Astrocyte of the cerebellum (primary cell): ENCODE data around the gene KIRREL1.
A peak's percentile ranks its signal among the peaks of the same experiment; 100 is the strongest.

Source experiments
- DNase-seq: peaks from one replicate; pipeline ENCODE4 v3.0.0-alpha.2; 2011; ENCODE audit warnings: low read depth
- H3K4me3 ChIP-seq: 2 replicates; pipeline ENCODE4 v1.5.1; 2011; ENCODE audit warnings: mild to moderate bottlenecking, low read depth, low read length, moderate library complexity
- in situ Hi-C: cut with HindIII; loops from 2 replicates; pipeline ENCODE4 v1.10.0; 2017; ENCODE audit warnings: low sequenced_read_pairs
- TF ChIP-seq, protein P1 (sequence below): IDR thresholded peaks from 2 replicates; pipeline ENCODE4 v1.5.1; 2012; ENCODE audit warnings: low read length, low read depth, moderate library complexity, mild to moderate bottlenecking; ENCODE audit errors: missing control alignments

The KIRREL1 gene

GRCh38 chr1:158043232-158043631 is 49.8 kb downstream of the KIRREL1 start:
- in situ Hi-C loops = no loop called here
- no peak for DNase-seq
- no peak overlapping the region for H3K4me3 ChIP-seq
- TF ChIP-seq, protein P1, sequence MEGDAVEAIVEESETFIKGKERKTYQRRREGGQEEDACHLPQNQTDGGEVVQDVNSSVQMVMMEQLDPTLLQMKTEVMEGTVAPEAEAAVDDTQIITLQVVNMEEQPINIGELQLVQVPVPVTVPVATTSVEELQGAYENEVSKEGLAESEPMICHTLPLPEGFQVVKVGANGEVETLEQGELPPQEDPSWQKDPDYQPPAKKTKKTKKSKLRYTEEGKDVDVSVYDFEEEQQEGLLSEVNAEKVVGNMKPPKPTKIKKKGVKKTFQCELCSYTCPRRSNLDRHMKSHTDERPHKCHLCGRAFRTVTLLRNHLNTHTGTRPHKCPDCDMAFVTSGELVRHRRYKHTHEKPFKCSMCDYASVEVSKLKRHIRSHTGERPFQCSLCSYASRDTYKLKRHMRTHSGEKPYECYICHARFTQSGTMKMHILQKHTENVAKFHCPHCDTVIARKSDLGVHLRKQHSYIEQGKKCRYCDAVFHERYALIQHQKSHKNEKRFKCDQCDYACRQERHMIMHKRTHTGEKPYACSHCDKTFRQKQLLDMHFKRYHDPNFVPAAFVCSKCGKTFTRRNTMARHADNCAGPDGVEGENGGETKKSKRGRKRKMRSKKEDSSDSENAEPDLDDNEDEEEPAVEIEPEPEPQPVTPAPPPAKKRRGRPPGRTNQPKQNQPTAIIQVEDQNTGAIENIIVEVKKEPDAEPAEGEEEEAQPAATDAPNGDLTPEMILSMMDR = no peak

DNA sequence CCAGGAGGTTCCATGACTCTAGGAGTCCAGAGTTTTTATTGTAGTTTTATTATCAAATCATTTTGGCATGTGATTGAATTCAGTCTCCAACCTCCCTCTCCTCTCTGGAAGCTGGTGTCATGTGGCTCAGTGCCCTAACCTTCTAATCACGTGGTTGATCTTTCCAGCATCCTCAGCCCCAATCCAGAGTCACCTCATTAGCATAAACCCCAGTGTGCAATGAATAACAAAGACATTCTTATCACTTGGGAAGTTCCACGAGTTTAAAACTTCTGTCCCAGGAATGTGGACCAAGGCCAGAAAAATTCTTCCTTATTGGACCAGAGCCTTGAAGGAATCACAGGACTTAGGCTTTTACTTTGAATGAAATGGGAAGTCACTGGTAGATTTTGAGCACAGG is 52.2 kb downstream of the KIRREL1 start:
- TF ChIP-seq, protein P1 = no peak
- in situ Hi-C loops = no loop called here
- no peak overlapping the region for H3K4me3 ChIP-seq
- DNase-seq = peak; percentile 79

DNA sequence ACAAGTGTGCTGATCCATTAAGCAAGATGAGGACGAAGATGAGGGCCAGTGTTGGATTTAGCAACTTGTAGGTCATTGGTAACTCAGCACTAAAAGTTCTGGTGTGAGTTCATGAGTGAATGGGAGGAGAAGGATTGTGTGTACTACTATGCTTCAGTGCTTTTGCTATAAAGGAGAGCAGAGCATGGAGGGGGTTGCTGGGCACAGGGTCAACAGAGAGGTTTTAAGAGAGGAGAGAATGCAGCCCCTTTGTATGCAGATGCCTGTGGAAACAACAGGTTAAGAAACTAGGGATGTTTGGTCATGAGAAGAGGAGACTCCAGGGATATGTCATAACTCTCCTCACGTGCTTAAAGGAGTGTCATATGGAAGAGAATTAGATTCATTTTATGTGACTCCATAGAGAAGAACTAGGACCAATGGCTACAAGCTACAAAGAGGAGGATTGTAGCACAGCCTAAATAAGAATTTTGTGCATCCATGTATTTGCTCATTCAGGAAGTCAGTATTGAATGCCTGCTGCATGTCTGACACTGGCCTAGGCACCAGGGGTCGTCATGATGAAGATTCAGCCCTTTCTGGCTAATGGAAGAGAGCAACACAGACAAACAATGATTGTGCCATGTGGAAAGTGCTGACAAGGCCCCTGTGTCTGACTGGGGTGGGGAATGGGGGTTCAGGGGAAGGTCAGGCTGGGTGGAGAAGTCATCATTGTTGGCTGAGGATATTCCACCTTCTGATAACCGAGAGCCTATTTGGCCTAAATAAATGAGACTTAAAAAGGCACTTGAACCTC is 53.5 kb downstream of the KIRREL1 start:
- TF ChIP-seq, protein P1 = no peak
- DNase-seq = no peak
- H3K4me3 ChIP-seq = no peak overlapping the region
- in situ Hi-C loops = no loop called here

- DNase-seq = no peak
- in situ Hi-C loops = no loop called here
Observed at GRCh38 chr1:158048371-158049067, 55.1 kb downstream of the KIRREL1 start.

DNA sequence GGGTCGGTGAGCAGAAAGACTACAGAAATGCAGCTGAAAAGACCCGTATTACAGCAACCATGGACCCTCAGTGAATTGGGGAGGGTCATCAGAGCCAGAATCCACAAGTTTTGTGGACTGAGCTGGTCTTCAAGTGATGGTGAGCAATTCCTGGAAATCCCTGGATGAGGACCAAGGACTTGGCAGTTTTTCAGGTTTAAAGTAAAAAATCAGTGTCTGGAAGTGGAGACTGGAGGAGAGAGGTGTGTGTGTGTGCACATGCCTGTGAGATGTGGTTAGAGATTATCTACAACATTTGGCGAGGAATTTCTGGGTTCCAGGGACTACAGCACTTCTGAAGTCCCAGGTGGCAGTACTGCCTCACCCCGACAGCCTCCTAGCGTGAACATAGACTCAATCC is 56.4 kb downstream of the KIRREL1 start:
- in situ Hi-C loops = no loop called here
- peak; percentile 48 for DNase-seq

More at GRCh38 chr1:158048371-158049067, 55.1 kb downstream of the KIRREL1 start:
- no peak overlapping the region for H3K4me3 ChIP-seq
- TF ChIP-seq, protein P1 = no peak

DNA sequence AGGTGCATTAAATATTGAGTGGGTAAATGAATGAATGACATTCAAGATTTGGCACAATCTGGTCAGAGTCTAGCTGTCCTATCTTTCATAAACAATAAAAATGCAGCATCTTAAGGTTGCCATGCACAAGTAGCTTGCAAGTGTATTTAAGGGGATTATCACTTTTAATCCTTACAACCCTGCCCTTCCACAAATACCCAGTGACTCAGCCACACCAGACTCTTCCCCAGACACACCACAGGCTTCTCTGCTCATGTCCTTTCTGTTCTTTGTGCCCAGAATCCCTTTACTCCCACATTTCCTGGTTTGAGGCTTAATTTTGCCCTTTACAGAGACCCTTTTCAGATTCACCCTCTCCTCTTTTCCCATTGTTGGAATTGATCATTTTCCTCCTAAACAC is 59.8 kb downstream of the KIRREL1 start:
- in situ Hi-C loops = no loop called here
- no peak overlapping the region for H3K4me3 ChIP-seq
- TF ChIP-seq, protein P1 = no peak
- DNase-seq = no peak

More for the DNA sequence above, 56.4 kb downstream of the KIRREL1 start:
- TF ChIP-seq, protein P1 = no peak
- H3K4me3 ChIP-seq = no peak overlapping the region
